K562 (cell line): ENCODE measurements around the gene PAM. TPM values are rescaled to one million over a fixed set of nuclear protein-coding genes. Genes with fewer than 3 reads are reported as not detected.

Source experiments
- DIDO1 ChIP-seq: fragments of 450-650 bp; IDR thresholded peaks from 2 replicates; pipeline ENCODE4 v1.6.1; 2016; ENCODE audit warnings: low read depth, missing biosample characterization, missing genetic modification characterization
- HMGXB4 ChIP-seq: sonication (generic); formaldehyde crosslinking; IDR thresholded peaks from 2 replicates; pipeline ENCODE4 v1.8.1; 2023; ENCODE audit warnings: mild to moderate bottlenecking, missing genetic modification reagents
- JUN ChIP-seq, 2 experiments: sonication (generic) in 1 of 2; formaldehyde crosslinking in 1 of 2; IDR thresholded peaks; 2 replicates each; pipeline versions ENCODE4 v1.6.1 to v1.8.0; 2012 to 2022; ENCODE audit warnings: borderline replicate concordance in 2 of 2, mild to moderate bottlenecking in 2 of 2, improper control_type of control experiment in 1 of 2, low read depth in 1 of 2, low read length in 1 of 2, missing genetic modification reagents in 1 of 2
- MECOM ChIP-seq: fragments of 250-450 bp; sonication (Bioruptor Pico); IDR thresholded peaks from 2 replicates; pipeline ENCODE4 v1.8.0; 2022; ENCODE audit warnings: inconsistent platforms
- NCOA4 ChIP-seq: fragments of 450-650 bp; IDR thresholded peaks from 2 replicates; pipeline ENCODE4 v1.6.1; 2018; ENCODE audit warnings: mild to moderate bottlenecking; ENCODE audit not compliant: partially characterized antibody
- RHOXF2B ChIP-seq: fragments of 250-450 bp; sonication (Bioruptor Pico); conservative IDR thresholded peaks from 2 replicates; pipeline ENCODE4 v1.5.1; 2021
- SMAD3 ChIP-seq: fragments of 450-650 bp; formaldehyde crosslinking; conservative IDR thresholded peaks from 2 replicates; pipeline ENCODE4 v1.4.0; 2020; ENCODE audit warnings: mild to moderate bottlenecking
- SOX6 ChIP-seq: fragments of 450-650 bp; IDR thresholded peaks from 2 replicates; pipeline ENCODE4 v1.6.1; 2014; ENCODE audit warnings: mild to moderate bottlenecking
- SP1 ChIP-seq: sonication (generic); formaldehyde crosslinking; IDR thresholded peaks from 2 replicates; pipeline ENCODE4 v1.8.1; 2022; ENCODE audit warnings: mild to moderate bottlenecking, missing genetic modification reagents
- ZBTB26 ChIP-seq: fragments of 450-650 bp; formaldehyde crosslinking; IDR thresholded peaks from 2 replicates; pipeline ENCODE4 v1.4.0; 2022; ENCODE audit warnings: missing genetic modification characterization
- ZC3H4 ChIP-seq: sonication (generic); formaldehyde crosslinking; IDR thresholded peaks from 2 replicates; pipeline ENCODE4 v1.9.0; 2021; ENCODE audit warnings: missing genetic modification reagents, borderline replicate concordance
- ZNF384 ChIP-seq: IDR thresholded peaks from 2 replicates; pipeline ENCODE4 v1.6.1; 2012; ENCODE audit warnings: low read depth, low read length, improper control_type of control experiment
- polyA plus RNA-seq, 8 experiments: library from polyadenylated mRNA; depleted of rRNA in 4 of 8; stranded (reverse) in 5 of 8; unstranded in 3 of 8; fragments of >200 nt; fragmentation: Nextera tagmentation in 2 of 8; fragmentation: Illumina TruSeq in 1 of 8; extraction: Ambion mirVana in 2 of 8; extraction: Trizol in 1 of 8; gene quantifications; 2 replicates each; pipeline versions ENCODE4 v1.2.1 to v1.2.3, GENCODE V29; 2011 to 2014; ENCODE audit warnings: inconsistent platforms in 1 of 8, missing spikeins in 1 of 8
- total RNA-seq, 7 experiments: library from RNA; depleted of rRNA in 6 of 7; stranded (reverse); fragments of >200 nt in 6 of 7; fragmentation: Illumina TruSeq in 2 of 7; extraction: Trizol in 2 of 7; gene quantifications; 2 replicates each; pipeline versions ENCODE4 v1.2.1 to v1.2.3, GENCODE V29; 2011 to 2021; ENCODE audit warnings: low replicate concordance in 1 of 7
- TF ChIP-seq, protein P1 (sequence below), 2 experiments: fragments of 450-650 bp; IDR thresholded peaks; 2 replicates each; pipeline ENCODE4 v1.6.1; 2016; ENCODE audit warnings: mild to moderate bottlenecking in 2 of 2, borderline replicate concordance in 1 of 2, low read depth in 1 of 2, moderate library complexity in 1 of 2
- TF ChIP-seq, protein P2 (sequence below): fragments of 250-450 bp; sonication (Bioruptor Pico); IDR thresholded peaks from 2 replicates; pipeline ENCODE4 v1.4.0; 2020; ENCODE audit warnings: mild to moderate bottlenecking, moderate library complexity

The PAM gene
- total and polyA plus RNA-seq, 9 of the 15 experiments (the other 6 are each of a cell fraction or from before 2014, with no cell fraction given): 0.39 to 3.1 (median 0.77) TPM

GRCh38 chr5:102845041-102845440 lies 89.9 kb downstream of the PAM start (continued):
- TF ChIP-seq, protein P1, sequence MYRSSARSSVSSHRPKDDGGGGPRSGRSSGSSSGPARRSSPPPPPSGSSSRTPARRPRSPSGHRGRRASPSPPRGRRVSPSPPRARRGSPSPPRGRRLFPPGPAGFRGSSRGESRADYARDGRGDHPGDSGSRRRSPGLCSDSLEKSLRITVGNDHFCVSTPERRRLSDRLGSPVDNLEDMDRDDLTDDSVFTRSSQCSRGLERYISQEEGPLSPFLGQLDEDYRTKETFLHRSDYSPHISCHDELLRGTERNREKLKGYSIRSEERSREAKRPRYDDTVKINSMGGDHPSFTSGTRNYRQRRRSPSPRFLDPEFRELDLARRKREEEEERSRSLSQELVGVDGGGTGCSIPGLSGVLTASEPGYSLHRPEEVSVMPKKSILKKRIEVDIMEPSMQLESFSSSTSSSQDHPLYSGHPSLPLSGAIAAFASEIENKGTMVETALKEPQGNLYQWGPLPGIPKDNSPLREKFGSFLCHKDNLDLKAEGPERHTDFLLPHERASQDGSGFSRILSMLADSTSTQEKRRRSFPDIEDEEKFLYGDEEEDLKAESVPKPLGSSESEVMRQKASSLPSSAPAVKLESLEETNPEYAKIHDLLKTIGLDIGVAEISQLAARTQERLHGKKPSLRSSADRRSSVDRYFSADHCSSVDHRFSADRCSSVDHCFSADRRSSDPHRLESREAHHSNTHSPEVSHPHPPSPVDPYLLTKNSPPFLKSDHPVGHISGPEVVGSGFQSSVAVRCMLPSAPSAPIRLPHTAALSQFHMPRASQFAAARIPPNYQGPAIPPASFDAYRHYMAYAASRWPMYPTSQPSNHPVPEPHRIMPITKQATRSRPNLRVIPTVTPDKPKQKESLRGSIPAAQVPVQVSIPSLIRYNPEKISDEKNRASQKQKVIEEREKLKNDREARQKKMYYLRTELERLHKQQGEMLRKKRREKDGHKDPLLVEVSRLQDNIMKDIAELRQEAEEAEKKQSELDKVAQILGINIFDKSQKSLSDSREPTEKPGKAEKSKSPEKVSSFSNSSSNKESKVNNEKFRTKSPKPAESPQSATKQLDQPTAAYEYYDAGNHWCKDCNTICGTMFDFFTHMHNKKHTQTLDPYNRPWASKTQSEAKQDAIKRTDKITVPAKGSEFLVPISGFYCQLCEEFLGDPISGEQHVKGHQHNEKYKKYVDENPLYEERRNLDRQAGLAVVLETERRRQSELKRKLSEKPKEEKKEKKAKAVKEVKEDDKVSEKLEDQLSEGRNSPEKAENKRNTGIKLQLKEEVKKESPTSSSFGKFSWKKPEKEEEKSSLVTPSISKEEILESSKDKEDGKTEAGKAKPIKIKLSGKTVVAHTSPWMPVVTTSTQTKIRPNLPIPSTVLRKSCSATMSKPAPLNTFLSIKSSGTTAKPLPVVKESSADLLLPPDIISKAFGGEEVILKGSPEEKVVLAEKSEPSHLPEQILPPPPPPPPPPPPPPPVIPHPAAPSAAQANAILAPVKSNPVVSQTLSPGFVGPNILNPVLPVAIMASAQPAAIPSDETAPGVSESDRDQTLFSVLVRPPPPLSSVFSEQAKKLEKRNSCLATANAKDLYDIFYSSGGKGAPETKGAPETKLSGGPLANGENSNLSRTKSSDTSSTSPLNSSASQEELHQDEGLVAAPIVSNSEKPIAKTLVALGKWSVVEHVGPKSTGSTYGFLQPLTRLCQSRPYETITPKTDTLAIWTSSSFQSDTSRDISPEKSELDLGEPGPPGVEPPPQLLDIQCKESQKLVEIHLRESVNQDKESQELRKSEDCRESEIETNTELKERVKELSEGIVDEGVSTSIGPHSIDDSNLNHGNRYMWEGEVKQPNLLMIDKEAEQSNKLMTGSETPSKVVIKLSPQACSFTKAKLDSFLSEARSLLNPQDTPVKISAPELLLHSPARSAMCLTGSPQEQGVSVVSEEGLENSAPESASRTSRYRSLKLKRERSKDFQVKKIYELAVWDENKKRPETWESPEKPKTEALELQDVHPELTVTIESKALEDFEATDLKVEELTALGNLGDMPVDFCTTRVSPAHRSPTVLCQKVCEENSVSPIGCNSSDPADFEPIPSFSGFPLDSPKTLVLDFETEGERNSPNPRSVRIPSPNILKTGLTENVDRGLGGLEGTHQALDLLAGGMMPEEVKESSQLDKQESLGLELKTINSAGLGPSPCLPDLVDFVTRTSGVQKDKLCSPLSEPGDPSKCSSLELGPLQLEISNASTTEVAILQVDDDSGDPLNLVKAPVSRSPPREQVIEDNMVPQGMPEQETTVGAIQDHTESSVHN (IDR thresholded peaks at IDR 0.05; ENCODE audit: borderline replicate concordance in 1 of 2, low read depth in 1 of 2): no peak
- TF ChIP-seq SOX6: no peak
- TF ChIP-seq, protein P2, sequence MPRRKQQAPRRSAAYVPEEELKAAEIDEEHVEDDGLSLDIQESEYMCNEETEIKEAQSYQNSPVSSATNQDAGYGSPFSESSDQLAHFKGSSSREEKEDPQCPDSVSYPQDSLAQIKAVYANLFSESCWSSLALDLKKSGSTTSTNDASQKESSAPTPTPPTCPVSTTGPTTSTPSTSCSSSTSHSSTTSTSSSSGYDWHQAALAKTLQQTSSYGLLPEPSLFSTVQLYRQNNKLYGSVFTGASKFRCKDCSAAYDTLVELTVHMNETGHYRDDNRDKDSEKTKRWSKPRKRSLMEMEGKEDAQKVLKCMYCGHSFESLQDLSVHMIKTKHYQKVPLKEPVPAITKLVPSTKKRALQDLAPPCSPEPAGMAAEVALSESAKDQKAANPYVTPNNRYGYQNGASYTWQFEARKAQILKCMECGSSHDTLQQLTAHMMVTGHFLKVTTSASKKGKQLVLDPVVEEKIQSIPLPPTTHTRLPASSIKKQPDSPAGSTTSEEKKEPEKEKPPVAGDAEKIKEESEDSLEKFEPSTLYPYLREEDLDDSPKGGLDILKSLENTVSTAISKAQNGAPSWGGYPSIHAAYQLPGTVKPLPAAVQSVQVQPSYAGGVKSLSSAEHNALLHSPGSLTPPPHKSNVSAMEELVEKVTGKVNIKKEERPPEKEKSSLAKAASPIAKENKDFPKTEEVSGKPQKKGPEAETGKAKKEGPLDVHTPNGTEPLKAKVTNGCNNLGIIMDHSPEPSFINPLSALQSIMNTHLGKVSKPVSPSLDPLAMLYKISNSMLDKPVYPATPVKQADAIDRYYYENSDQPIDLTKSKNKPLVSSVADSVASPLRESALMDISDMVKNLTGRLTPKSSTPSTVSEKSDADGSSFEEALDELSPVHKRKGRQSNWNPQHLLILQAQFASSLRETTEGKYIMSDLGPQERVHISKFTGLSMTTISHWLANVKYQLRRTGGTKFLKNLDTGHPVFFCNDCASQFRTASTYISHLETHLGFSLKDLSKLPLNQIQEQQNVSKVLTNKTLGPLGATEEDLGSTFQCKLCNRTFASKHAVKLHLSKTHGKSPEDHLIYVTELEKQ (CRISPR knock-in tag): no peak
- TF ChIP-seq ZC3H4 (CRISPR knock-in tag): no peak
- no peak for TF ChIP-seq ZBTB26 (CRISPR knock-in tag)
- TF ChIP-seq SMAD3 (CRISPR knock-in tag): no peak
- TF ChIP-seq NCOA4: no peak
- TF ChIP-seq RHOXF2B (CRISPR knock-in tag): no peak
- no peak for TF ChIP-seq JUN (IDR thresholded peaks at IDR 0.05; ENCODE audit: borderline replicate concordance, low read depth, low read length)
- TF ChIP-seq JUN (CRISPR knock-in tag; IDR thresholded peaks at IDR 0.05; ENCODE audit: borderline replicate concordance): no peak
- TF ChIP-seq ZNF384: no peak
- TF ChIP-seq HMGXB4 (CRISPR knock-in tag): no peak
- no peak for TF ChIP-seq MECOM (CRISPR knock-in tag)
- no peak for TF ChIP-seq DIDO1 (tag)
- no peak for TF ChIP-seq SP1 (CRISPR knock-in tag)
